A549 (cell line): ENCODE measurements around the gene ARHGEF19. TPM values are rescaled to one million over a fixed set of nuclear protein-coding genes. Genes with fewer than 3 reads are reported as not detected.

Experiments
- ATAC-seq, 2 experiments: fragments of 200-7000 bp in 1 of 2; fragments of >200 bp in 1 of 2; cut with Nextera tagmentation in 1 of 2; cut with Tn5 transposase in 1 of 2; 3 replicates each; pipeline versions ENCODE4 v1.8.0 to v1.9.1; 2018 to 2020; ENCODE audit warnings: mild to moderate bottlenecking in 1 of 2, moderate library complexity in 1 of 2
- CTCF ChIA-PET: fragments of 300-600 bp; sonication (Branson Sonifier 250); formaldehyde crosslinking; extraction: SDS; loops from one replicate; lab custom pipeline; 2021; ENCODE audit warnings: antibody characterized with exemption, inconsistent platforms; lab: Yijun Ruan, JAX
- POLR2A ChIA-PET: fragments of 350-600 bp; formaldehyde crosslinking; extraction: SDS; loops from one replicate; lab custom pipeline; 2021; ENCODE audit warnings: antibody characterized with exemption, inconsistent platforms; lab: Yijun Ruan, JAX
- DNase-seq, 2 experiments: peaks; one replicate each; pipeline versions ENCODE4 v3.0.0 to v3.0.0-alpha.2; 2011 to 2016; ENCODE audit warnings: low read depth in 1 of 2, low spot score in 1 of 2
- FAIRE-seq: peaks from 2 replicates; lab custom pipeline; 2011; peaks lifted over from hg19 to GRCh38; lab: Jason Lieb, UNC
- H3K27ac ChIP-seq, 2 experiments: fragments of >200 bp; sonication (Bioruptor Twin); formaldehyde crosslinking; 3 replicates each; pipeline ENCODE4 v1.5.1; 2016 to 2017
- H3K4me1 ChIP-seq: fragments of >200 bp; sonication (Bioruptor Twin); formaldehyde crosslinking; 3 replicates; pipeline ENCODE4 v1.6.1; 2016
- H3K4me2 ChIP-seq: fragments of >200 bp; sonication (Bioruptor Twin); formaldehyde crosslinking; 3 replicates; pipeline ENCODE4 v1.6.1; 2016
- H3K4me3 ChIP-seq: fragments of >200 bp; sonication (Bioruptor Twin); formaldehyde crosslinking; 3 replicates; pipeline ENCODE4 v1.5.1; 2016
- H3K9me3 ChIP-seq: fragments of >200 bp; sonication (Bioruptor Twin); formaldehyde crosslinking; 3 replicates; pipeline ENCODE4 v1.6.1; 2016
- ATOH8 ChIP-seq: fragments of 250-450 bp; sonication (Bioruptor Pico); IDR thresholded peaks from 2 replicates; pipeline ENCODE4 v1.5.0; 2020; ENCODE audit warnings: low read depth, mild to moderate bottlenecking, moderate library complexity
- CBX8 ChIP-seq: fragments of 200-600 bp; sonication (generic); IDR thresholded peaks from 2 replicates; pipeline ENCODE4 v1.6.1; 2016
- CHD2 ChIP-seq: fragments of 150-350 bp; IDR thresholded peaks from 2 replicates; pipeline ENCODE4 v1.6.1; 2014; ENCODE audit warnings: low read length; ENCODE audit not compliant: partially characterized antibody
- CHD4 ChIP-seq: fragments of 200-600 bp; sonication (generic); IDR thresholded peaks from 2 replicates; pipeline ENCODE4 v1.6.1; 2016; ENCODE audit warnings: antibody characterized with exemption, mild to moderate bottlenecking, borderline replicate concordance
- EHF ChIP-seq: fragments of 250-450 bp; sonication (Bioruptor Pico); IDR thresholded peaks from 2 replicates; pipeline ENCODE4 v1.5.0; 2020; ENCODE audit warnings: mild to moderate bottlenecking
- EP300 ChIP-seq, 2 experiments: fragments of >200 bp; sonication (Bioruptor Twin); formaldehyde crosslinking; IDR thresholded peaks; 2 replicates in 1 of 2; 3 replicates in 1 of 2; pipeline ENCODE4 v1.6.1; 2016 to 2017
- GATA3 ChIP-seq: IDR thresholded peaks from 2 replicates; pipeline ENCODE4 v1.6.1; 2012; ENCODE audit warnings: borderline replicate concordance
- HDAC2 ChIP-seq: fragments of 200-600 bp; sonication (generic); IDR thresholded peaks from 2 replicates; pipeline ENCODE4 v1.6.1; 2016
- HEYL ChIP-seq: fragments of 250-450 bp; sonication (Bioruptor Pico); IDR thresholded peaks from 2 replicates; pipeline ENCODE4 v1.8.0; 2021; ENCODE audit warnings: mild to moderate bottlenecking, moderate library complexity
- HMGXB4 ChIP-seq: fragments of 250-450 bp; sonication (Bioruptor Pico); IDR thresholded peaks from 2 replicates; pipeline ENCODE4 v1.5.0; 2021; ENCODE audit warnings: mild to moderate bottlenecking, moderate library complexity, borderline replicate concordance
- HOXB13 ChIP-seq: fragments of 250-450 bp; sonication (Bioruptor Pico); IDR thresholded peaks from 2 replicates; pipeline ENCODE4 v1.5.0; 2020; ENCODE audit warnings: low read depth, mild to moderate bottlenecking, moderate library complexity
- HOXB5 ChIP-seq: fragments of 250-450 bp; sonication (Bioruptor Pico); IDR thresholded peaks from 2 replicates; pipeline ENCODE4 v1.5.0; 2020; ENCODE audit warnings: mild to moderate bottlenecking, moderate library complexity
- JUNB ChIP-seq: fragments of >200 bp; sonication (Bioruptor Twin); formaldehyde crosslinking; IDR thresholded peaks from 2 replicates; pipeline ENCODE4 v1.6.1; 2016
- KDM1A ChIP-seq: fragments of 200-600 bp; sonication (generic); IDR thresholded peaks from 2 replicates; pipeline ENCODE4 v1.6.1; 2016; ENCODE audit warnings: low read depth, mild to moderate bottlenecking
- KDM5A ChIP-seq: fragments of 200-600 bp; sonication (generic); IDR thresholded peaks from 2 replicates; pipeline ENCODE4 v1.6.1; 2016; ENCODE audit warnings: antibody characterized with exemption, mild to moderate bottlenecking
- MAFK ChIP-seq: fragments of 450-650 bp; IDR thresholded peaks from 2 replicates; pipeline ENCODE4 v1.6.1; 2014; ENCODE audit not compliant: partially characterized antibody
- NR3C1 ChIP-seq: fragments of >200 bp; sonication (Bioruptor Twin); formaldehyde crosslinking; IDR thresholded peaks from 3 replicates; pipeline ENCODE4 v1.6.1; 2017
- PHF8 ChIP-seq: fragments of 200-600 bp; sonication (generic); IDR thresholded peaks from 2 replicates; pipeline ENCODE4 v1.6.1; 2016; ENCODE audit warnings: low read depth, mild to moderate bottlenecking, antibody characterized with exemption, moderate library complexity, borderline replicate concordance
- POLR2A ChIP-seq: IDR thresholded peaks from 2 replicates; pipeline ENCODE4 v1.6.1; 2012; ENCODE audit warnings: mild to moderate bottlenecking, low read length
- REST ChIP-seq: fragments of 200-600 bp; sonication (generic); IDR thresholded peaks from 2 replicates; pipeline ENCODE4 v1.6.1; 2016; ENCODE audit warnings: antibody characterized with exemption, mild to moderate bottlenecking, moderate library complexity
- TP53 ChIP-seq: fragments of 250-450 bp; sonication (Bioruptor Pico); IDR thresholded peaks from 2 replicates; pipeline ENCODE4 v1.5.0; 2021; ENCODE audit warnings: mild to moderate bottlenecking, moderate library complexity
- ZNF302 ChIP-seq: fragments of 250-450 bp; sonication (Bioruptor Pico); IDR thresholded peaks from 2 replicates; pipeline ENCODE4 v1.9.0; 2021; ENCODE audit warnings: inconsistent platforms, mild to moderate bottlenecking, moderate library complexity
- WGBS: methylation state at CpG from one replicate; pipeline ENCODE4 v1.1.6; 2017; ENCODE audit errors: missing lambda C conversion rate; 5-methylcytosine and 5-hydroxymethylcytosine counted together
- polyA plus RNA-seq, 4 experiments: library from polyadenylated mRNA; depleted of rRNA in 3 of 4; stranded (reverse); fragments of >200 nt; fragmentation: RNase III in 1 of 4; extraction: RNeasy Plus Mini Kit Qiagen cat#74134 plus additional on column Dnase treatment in 1 of 4; gene quantifications; 2 replicates in 3 of 4; 3 replicates in 1 of 4; pipeline ENCODE4 v1.2.3, GENCODE V29; 2011 to 2017

Gene ARHGEF19
- polyA plus RNA-seq, 2 of the 4 experiments (the other 2 are of a cell fraction): 6.1 to 9.2 TPM

GRCh38 chr1:16254263-16254928 lies 41.9 kb upstream of the ARHGEF19 start:
- TF ChIP-seq CHD4 (no peak), HDAC2 (no peak), HMGXB4 (CRISPR knock-in tag) (no peak), PHF8 (no peak)
- H3K4me3 ChIP-seq: no peak overlapping the region
- ChIA-PET POLR2A (no interaction called here), CTCF (interaction anchor here (0.8 to 1.6 kb wide), 4 partner anchors 10 to 54 kb away, joined by 3 to 11 read pairs (median 3); no protein-coding TSS in a partner anchor)
- peaks cover 19% of the 10 kb centered on the region; the same call in 2 of the 3 replicates for H3K4me1 ChIP-seq
- FAIRE-seq: no peak
- no peak for ATAC-seq
- H3K27ac ChIP-seq: no peak overlapping the region
- H3K9me3 ChIP-seq: no peaks in the 10 kb centered on the region
- 63% methylated on average over 4 of the region's 4 CpGs for WGBS
- DNase-seq: no peak
- H3K4me2 ChIP-seq: no peak overlapping the region

GRCh38 chr1:16253332-16253922 lies 41.0 kb upstream of the ARHGEF19 start:
- Histone ChIP-seq H3K4me2 (no peak overlapping the region), H3K4me1 (peaks cover 28% of the 10 kb centered on the region; the same call in 2 of the 3 replicates), H3K4me3 (no peak overlapping the region), H3K27ac (no peak overlapping the region), H3K9me3 (no peaks in the 10 kb centered on the region)
- no peak for FAIRE-seq
- DNase-seq: no peak
- CTCF ChIA-PET: interaction anchor here (1.0 to 1.6 kb wide), 2 partner anchors 9 to 32 kb away, joined by 3 to 11 read pairs; no protein-coding TSS in a partner anchor
- ATAC-seq: no peak
- POLR2A ChIA-PET: no interaction called here
- 75% methylated on average over 5 of the region's 5 CpGs for WGBS
- TF ChIP-seq HDAC2 (no peak), ZNF302 (no peak), HOXB5 (no peak), CBX8 (no peak), HEYL (CRISPR knock-in tag) (no peak), KDM1A (no peak), POLR2A (no peak), JUNB (no peak), HOXB13 (CRISPR knock-in tag) (no peak), NR3C1 (no peak), REST (no peak), EP300 (IDR thresholded peaks at IDR 0.05) (no peak), GATA3 (no peak), EHF (CRISPR knock-in tag) (no peak), PHF8 (no peak), CHD2 (no peak), MAFK (no peak), KDM5A (no peak), TP53 (no peak), ATOH8 (no peak)
